ENCODE results near the gene NKIRAS1. TPM values are rescaled to one million over a fixed set of nuclear protein-coding genes. Genes with fewer than 3 reads are reported as not detected.

The NKIRAS1 gene
- total RNA-seq, 3 donors from 2014 or later (not counting 1 experiment from before 2014, with no cell fraction given), result 2.2 to 3.3 (median 2.8) TPM

GRCh38 chr3:23904545-23904944, 12.2 kb downstream of the NKIRAS1 start:
- H3K4me3 Mint-ChIP-seq, result no peak overlapping the region
- H3K36me3 Mint-ChIP-seq, result peaks cover 1% of the 10 kb centered on the region
- Histone ChIP-seq H3K27ac (ENCODE audit: low read length) (no peak overlapping the region), H3K9me3 (ENCODE audit: control insufficient read depth, insufficient read depth, low read length) (no peaks in the 10 kb centered on the region), H3K27me3 (ENCODE audit: control insufficient read depth, insufficient read depth, low read length) (no peaks in the 10 kb centered on the region), H3K36me3 (ENCODE audit: control insufficient read depth, insufficient read depth, low read length) (peaks cover 6% of the 10 kb centered on the region), H3K4me3 (ENCODE audit: low read length) (no peak overlapping the region), H3K4me1 (ENCODE audit: control insufficient read depth, insufficient read depth, low read length) (no peaks in the 10 kb centered on the region)
- intact Hi-C loops (cut with micrococcal nuclease), result no loop called here
- TF ChIP-seq CTCF (IDR thresholded peaks at IDR 0.05), result no peak
- ATAC-seq, result no peak
- H3K27ac Mint-ChIP-seq, result no peak overlapping the region
- no peaks in the 10 kb centered on the region for H3K27me3 Mint-ChIP-seq (ENCODE audit: low read depth in 2 of 2)
- no peaks in the 10 kb centered on the region for H3K4me1 Mint-ChIP-seq
- no peaks in the 10 kb centered on the region for H3K9me3 Mint-ChIP-seq
- DNase-seq, result no peak

- ATAC-seq (no peak), DNase-seq (no peak)
- H3K27ac ChIP-seq (ENCODE audit: low read length), result no peak overlapping the region
- H3K9me3 Mint-ChIP-seq, result no peaks in the 10 kb centered on the region
- no peaks in the 10 kb centered on the region for H3K4me1 ChIP-seq (ENCODE audit: control insufficient read depth, insufficient read depth, low read length)
- H3K9me3 ChIP-seq (ENCODE audit: control insufficient read depth, insufficient read depth, low read length), result no peaks in the 10 kb centered on the region
- no peaks in the 10 kb centered on the region for H3K27me3 Mint-ChIP-seq (ENCODE audit: low read depth in 2 of 2)
- no peak overlapping the region for H3K4me3 Mint-ChIP-seq
- intact Hi-C loops (cut with micrococcal nuclease), result no loop called here
- H3K4me3 ChIP-seq (ENCODE audit: low read length), result no peak overlapping the region
- H3K36me3 ChIP-seq (ENCODE audit: control insufficient read depth, insufficient read depth, low read length), result peaks cover 12% of the 10 kb centered on the region
- H3K36me3 Mint-ChIP-seq, result peaks cover 13% of the 10 kb centered on the region
- H3K27ac Mint-ChIP-seq, result no peak overlapping the region
- H3K27me3 ChIP-seq (ENCODE audit: control insufficient read depth, insufficient read depth, low read length), result no peaks in the 10 kb centered on the region
- no peaks in the 10 kb centered on the region for H3K4me1 Mint-ChIP-seq
- no peak for TF ChIP-seq CTCF (IDR thresholded peaks at IDR 0.05)
- 95% methylated on average over 6 of the region's 6 CpGs for WGBS (ENCODE audit: insufficient coverage)
Observed at GRCh38 chr3:23900744-23901143, 16.0 kb downstream of the NKIRAS1 start.

- peaks cover 13% of the 10 kb centered on the region for H3K36me3 ChIP-seq (ENCODE audit: control insufficient read depth, insufficient read depth, low read length)
Observed at GRCh38 chr3:23895181-23895580, 21.6 kb downstream of the NKIRAS1 start.

More at GRCh38 chr3:23895181-23895580, 21.6 kb downstream of the NKIRAS1 start:
- peaks cover 19% of the 10 kb centered on the region for H3K36me3 Mint-ChIP-seq
- H3K4me1 ChIP-seq (ENCODE audit: control insufficient read depth, insufficient read depth, low read length), result no peaks in the 10 kb centered on the region
- no peaks in the 10 kb centered on the region for H3K9me3 ChIP-seq (ENCODE audit: control insufficient read depth, insufficient read depth, low read length)
- no peaks in the 10 kb centered on the region for H3K27me3 ChIP-seq (ENCODE audit: control insufficient read depth, insufficient read depth, low read length)
- 96% methylated on average over 4 of the region's 4 CpGs for WGBS (ENCODE audit: insufficient coverage)
- DNase-seq, result no peak
- H3K27ac ChIP-seq (ENCODE audit: low read length), result no peak overlapping the region
- H3K4me3 Mint-ChIP-seq, result no peak overlapping the region
- H3K4me3 ChIP-seq (ENCODE audit: low read length), result no peak overlapping the region
- peak overlapping the region in 1 of 2 donors; percentile 68 for H3K27ac Mint-ChIP-seq
- TF ChIP-seq CTCF (IDR thresholded peaks at IDR 0.05), result no peak
- peaks cover 0 to 10% of the 10 kb centered on the region in 2 donors for H3K4me1 Mint-ChIP-seq
- ATAC-seq, result no peak
- intact Hi-C loops (cut with micrococcal nuclease), result no loop called here
- no peaks in the 10 kb centered on the region for H3K9me3 Mint-ChIP-seq
- H3K27me3 Mint-ChIP-seq (ENCODE audit: low read depth in 2 of 2), result no peaks in the 10 kb centered on the region
